HG03439 (cell line): ENCODE data around the gene TMEM229B.
"Not testable (repeated sequence)": the region's sequence is repeated elsewhere in the genome, so short reads cannot be mapped to it uniquely, and the experiment has no call there.

Experiments
- ATAC-seq: cut with Tn5 transposase; IDR thresholded peaks from one replicate; pipeline ENCODE4 v1.9.1; 2021; ENCODE audit warnings: mild to moderate bottlenecking, moderate library complexity; ENCODE audit not compliant: unreplicated experiment

TMEM229B gene

DNA sequence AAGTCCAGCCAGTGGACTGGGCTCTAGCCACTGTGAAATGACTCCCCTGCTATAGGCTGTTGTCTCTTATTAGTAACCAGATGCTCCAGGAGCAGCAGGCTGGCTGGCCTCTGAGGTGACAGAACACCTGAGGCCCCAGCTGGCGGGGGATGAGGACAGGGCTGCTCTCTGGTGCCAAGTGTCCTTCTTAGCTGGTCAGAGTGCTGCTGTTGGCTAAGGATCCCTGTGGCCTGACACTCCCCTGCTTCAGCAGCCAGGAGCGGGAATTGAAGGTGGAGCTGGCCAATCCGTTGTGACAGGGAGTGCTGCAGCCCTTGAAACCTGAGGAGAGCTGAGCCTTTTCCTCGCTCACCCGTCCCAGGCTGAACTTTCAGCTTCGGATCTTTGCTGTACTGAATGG, 30.7 kb downstream of the TMEM229B start:
- ATAC-seq: no peak

DNA sequence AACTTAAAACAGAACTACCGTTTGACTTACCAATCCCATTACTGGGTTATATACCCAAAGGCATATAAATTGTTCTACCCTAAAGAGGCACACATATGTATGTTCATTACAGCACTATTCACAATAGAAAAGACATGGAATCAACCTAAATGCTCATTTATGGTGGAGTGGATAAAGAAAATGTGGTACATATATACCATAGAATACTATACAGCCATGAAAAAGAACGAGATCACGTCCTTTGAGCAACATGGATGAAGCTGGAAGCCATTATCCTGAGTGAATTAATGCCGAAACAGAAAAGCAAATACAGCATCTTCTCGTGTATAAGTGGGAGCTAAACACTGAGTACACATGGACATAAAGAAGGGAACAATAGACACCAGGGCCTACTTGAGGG, 31.8 kb downstream of the TMEM229B start:
- no peak for ATAC-seq

DNA sequence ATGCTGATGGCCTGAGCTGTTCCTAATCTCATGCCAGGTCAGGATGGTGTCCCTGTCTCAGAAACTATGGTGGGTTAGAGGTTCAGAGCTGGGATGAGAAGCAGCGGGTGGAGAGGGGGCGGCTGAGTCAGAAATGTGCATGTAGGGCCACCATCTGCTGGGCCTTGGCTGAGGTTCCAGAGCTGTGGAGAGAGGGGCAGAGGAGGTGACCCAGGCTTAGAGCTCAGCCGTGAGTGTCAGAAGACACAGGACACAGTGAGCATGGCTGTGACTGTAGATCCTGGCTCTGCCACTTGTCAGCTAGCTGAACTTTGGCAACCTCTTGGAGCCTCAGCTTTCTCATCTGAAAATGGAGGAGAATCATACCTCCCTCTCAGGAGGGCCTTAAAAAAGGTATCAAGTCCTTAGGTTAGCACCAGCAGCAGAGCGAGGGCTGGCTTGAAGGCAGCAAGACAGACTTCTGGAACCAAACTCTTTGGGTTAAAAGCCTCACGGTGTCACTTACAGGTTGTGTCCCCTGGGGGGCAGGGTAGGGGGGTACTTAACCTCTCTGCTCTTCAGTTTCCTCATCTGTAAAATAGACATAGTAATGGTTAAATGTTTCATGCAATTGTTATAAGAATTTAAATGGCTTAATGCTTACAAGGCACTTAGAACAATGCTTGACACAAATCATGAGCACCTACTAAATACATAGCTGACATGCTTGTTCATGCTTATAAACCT, 34.8 kb downstream of the TMEM229B start:
- no peak for ATAC-seq

DNA sequence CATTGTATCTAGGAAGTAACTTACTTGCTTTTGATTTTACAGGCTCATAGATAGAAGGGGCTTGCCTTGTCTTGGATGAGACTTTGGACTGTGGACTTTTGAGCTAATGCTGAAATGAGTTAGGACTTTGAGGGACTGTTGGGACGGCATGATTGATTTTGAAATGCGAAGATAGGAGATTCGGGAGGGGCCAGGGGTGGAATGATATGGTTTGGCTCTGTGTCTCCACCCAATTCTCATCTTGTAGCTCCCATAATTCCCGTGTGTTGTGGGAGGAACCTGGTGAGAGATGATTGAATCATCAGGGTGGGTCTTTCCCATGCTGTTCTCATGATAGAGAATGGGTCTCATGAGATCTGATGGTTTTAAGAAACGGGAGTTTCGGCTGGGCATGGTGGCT, 36.9 kb downstream of the TMEM229B start:
- not testable (repeated sequence) for ATAC-seq

DNA sequence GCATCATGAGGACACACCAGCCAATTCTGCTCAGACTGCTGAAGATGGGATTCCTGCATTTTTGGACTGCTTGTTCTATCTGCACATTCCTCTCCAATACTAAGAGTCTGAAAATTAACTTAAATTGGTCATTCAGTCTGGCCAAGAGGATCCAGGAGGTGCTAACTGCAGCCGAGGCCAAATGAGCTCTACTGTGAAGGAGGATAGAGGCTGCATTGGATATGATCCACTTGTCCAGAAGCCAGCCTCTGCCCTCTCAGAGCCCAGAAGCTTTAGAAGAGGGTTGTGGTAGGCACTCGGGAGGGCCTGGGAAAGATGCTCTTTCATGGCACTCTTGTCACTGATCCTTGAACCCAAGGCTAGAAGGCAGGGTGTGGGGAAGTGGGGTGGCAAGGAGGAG, 39.4 kb downstream of the TMEM229B start:
- no peak for ATAC-seq

DNA sequence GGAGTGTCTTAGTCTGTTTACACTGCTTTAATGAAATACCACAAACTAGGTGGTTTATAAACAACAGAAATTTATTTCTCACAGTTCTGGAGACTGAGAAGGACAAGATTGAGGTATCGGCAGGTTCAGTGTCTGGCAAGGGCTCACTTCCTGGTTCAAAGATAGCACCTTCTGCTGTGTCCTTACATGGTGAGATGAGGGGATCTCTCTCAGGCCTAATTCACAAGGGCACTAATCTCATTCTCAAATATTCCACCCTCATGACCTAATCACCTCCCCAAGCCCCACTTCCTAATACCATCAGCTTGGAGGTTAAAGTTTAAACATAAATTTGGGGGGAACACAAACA, 41.5 kb downstream of the TMEM229B start:
- ATAC-seq: no peak

DNA sequence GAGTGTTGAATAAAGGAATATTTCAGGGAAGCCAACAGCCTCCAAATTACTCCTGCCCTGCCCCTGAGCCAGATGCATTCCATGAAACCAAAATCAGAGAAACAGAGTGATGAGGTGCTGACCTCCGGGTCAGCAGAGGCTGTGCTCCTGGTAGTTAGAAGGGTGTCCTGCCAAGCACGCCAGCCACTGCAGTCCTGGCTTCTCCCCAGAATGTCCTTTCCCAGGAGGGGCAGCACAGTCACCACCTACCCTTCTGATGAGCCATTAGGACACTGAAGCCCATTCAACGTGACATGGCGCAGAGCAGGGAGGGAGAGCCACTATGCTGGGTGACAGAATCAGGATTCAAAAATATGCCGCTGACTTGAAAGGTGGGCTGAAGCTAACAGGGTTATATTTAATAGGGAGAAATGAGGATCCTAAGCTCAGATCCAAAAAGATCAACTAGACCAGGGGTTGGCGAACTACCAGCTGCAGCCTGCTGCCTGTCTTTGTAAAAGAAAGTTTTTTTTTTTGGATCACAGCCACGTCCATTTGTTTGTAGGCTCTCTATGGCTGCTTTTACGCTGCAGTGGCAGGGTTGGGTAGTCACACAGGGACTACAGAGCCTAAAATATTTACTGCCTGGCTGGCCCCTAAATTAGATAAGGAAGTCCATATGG, 42.0 kb downstream of the TMEM229B start:
- no peak for ATAC-seq

DNA sequence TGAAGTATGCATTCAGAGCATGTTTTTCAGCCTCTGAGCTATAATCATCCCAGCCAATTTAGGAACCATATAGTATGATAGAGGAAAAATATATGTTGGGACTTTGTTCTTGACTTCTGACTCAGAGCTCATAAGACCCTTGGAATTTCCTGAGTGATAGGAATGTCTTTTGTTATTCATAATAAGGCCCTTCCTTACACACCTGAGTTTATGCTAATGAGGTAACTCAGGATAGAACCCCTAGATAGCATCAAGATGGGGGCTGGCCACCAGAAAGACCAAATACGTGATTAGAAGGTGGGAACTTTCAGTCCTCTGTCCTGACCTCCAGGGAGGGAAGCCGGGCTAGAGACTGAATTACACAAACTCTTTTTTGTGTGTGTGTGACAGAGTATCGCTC, 44.1 kb downstream of the TMEM229B start:
- ATAC-seq: no peak

DNA sequence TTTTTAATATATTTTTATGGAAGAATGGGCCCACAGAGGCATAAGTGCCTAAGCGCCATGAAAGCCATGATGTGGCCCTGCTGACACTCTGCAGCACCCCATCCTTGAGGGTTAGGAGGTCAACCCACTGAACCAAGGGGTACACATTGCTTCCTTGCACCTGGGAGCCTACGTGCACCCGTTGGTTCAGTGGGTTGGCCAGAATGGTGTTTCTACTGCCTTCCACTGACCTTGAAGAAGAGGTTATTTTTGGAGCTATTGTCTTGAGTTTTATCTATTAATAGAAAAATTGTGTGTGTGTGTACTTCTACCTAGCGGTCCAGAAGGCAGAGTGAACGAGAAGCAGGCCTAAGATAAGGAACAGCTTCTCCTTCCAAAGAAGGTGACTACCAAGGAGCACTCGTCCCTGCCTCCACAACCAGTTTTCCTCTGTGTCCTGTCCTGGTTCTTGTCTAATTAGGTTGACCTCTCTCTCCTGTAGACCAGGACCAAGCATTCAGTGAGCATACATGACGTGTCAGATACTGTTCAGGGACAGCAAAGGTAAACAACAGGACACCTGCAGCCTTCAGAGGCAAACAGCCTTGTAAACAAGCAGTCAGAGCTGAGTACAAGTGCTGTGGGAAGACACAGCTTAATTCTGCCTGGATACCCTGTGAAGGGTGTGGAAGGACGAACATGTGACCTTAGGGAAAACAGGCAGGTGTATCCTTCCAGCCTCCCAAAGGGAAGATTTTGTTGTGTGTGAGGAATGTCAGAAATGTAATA, 46.2 kb downstream of the TMEM229B start:
- ATAC-seq: no peak

DNA sequence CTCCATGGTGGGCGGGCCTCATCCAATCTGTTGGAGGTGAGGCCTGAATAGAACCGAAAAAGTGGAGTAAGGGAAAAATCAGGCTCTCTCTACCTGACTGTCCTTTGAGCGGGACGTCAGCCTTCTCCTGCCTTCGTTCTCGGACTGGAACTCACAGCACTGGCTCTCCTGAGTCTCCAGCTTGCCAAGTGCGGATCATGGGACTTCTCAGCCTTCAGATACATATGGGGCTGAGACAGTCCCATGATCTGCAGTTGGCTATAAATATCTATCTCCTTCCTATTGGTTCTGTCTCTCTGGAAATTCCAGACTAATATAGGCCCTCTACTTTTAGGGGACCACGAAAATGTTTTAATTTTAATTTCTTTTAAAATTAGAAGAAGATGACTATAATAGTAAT, 46.8 kb downstream of the TMEM229B start:
- no peak for ATAC-seq

DNA sequence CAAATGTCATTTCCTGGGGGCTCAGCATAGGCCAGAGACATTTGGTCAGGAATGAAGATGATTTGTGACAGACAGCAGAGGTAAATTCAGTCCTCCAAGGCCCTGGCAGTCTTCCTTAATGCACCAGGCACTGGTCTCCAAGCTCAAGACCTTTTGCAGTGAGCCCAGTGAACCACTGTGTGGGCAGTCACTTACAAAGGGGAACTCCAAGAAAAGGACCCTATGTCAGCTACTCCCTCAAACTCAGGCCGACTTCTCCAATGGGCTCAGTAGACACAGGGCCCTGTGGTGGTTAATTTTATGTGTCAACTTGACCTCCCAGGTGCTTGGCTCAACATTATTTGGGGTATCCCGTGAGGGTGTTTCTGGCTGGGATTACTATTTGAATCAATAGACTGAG, 47.3 kb downstream of the TMEM229B start:
- ATAC-seq: no peak

DNA sequence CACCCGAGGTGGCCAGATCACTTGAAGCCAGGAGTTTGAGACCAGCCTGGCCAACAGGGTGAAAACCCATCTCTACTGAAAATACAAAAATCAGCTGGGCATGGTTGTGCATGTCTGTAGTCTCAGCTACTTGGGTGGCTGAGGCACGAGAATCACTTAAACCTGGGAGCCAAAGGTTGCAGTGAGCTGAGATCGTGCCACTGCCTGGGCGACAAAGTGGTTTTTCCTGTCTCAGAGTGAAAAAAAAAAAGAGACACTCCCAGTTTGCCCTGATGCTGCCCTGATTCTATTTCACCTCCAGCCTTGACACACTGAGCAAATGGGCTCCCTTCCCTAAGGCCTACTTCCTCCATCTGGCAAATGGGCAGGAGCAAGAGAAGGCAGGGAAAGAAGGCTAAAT, 48.0 kb downstream of the TMEM229B start:
- no peak for ATAC-seq

DNA sequence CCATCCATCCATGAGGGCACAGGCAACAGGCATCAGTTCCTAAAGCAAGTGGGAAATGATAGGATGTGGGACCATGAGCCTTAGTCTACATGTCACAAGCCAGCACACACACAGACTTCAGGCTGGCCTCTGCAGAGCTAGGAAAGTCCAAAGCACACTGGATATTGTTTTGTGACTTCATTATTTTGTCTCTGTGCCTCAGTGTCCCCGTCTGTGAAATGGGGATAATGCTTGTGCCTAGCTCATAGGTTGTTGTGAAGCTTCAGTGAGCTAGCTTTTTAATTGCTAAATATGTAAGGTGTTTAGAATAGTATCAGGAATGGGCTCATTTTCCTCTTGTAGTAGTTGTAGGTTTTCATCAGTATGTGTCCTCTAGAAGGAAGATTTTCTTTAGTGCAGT, 49.6 kb downstream of the TMEM229B start:
- no peak for ATAC-seq

DNA sequence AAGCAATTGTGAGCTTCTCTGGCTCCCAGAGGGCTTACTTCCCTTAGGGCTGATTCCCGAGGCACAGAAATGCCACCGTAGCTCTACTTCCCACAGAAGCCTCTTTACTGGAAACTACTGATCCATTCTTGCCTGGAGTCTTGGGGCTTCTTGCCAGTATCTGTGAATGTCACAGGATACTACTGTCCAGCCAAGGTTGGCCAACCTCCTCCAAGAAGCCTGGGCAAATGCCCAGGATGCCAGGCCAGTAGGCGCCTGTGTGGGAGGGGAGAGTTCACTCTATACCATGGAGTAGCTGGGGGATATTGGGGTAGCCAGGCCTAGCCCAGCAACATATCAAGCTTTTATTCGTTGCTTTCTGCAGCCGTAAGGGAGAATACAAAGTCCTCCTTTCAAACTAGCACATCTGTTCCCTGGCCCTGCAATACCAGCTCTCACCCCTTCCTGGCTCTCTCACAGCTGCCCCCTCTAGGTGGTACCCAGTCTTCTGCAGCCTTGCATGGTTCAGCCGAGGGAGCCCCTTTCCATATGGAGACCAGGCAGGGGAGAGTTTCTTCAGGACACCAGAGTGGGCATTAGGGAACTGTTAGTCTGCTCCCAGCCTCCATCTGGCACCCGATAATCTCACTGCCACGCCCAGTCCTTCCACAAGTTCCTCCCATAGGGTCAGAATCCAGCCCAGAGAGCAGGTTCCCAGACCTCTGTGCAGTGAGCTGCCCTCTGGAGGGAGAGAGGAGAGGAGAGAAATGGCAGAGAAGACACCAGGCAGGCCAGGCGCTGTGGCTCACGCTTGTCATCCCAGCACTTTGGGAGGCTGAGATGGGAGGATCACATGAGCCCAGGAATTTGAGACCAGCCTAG, 52.3 kb downstream of the TMEM229B start:
- ATAC-seq: no peak

DNA sequence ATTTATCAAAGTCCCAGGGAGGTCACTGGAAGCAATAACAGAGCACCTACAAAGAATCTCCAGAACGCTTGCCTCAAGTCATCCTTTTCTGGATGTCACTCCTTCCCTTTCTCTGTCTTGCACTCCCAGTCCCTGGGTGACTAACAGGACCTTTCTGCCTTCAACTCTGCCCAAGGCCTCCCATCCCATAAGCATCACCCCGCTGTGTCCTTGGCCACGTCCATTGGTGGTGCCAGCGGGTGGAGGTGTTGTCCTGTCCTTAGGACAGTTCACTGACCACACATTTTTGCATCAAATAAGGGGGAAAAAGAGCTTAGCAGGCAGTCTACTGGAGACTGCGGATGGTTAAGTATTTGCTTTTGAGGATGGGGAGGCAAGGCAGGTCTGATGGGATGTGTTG, 52.9 kb downstream of the TMEM229B start:
- ATAC-seq: no peak

DNA sequence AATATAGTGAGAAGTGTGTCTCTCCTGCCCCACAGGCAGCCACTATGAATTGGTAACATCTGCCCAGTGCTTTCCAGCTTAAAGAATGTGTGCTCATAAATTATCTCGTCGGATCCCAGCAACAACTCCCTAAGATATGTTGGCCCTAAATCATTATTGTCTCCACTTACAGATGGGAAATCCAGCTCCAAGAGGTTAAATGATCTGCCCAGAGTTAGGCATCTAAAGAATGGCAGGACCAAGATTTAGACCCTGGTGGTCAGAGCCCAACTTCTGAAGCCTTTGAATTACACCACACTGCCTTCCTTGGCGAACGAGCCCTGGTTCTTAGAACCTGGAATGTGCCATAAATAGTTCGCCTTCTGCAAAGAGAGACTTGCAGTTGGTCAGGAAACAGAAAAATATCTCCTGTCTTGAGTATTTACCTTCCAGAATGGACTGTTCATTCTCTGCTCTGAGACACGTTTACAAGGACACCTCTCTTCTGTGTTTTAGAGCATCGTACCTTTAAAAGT, 56.4 kb downstream of the TMEM229B start:
- no peak for ATAC-seq

DNA sequence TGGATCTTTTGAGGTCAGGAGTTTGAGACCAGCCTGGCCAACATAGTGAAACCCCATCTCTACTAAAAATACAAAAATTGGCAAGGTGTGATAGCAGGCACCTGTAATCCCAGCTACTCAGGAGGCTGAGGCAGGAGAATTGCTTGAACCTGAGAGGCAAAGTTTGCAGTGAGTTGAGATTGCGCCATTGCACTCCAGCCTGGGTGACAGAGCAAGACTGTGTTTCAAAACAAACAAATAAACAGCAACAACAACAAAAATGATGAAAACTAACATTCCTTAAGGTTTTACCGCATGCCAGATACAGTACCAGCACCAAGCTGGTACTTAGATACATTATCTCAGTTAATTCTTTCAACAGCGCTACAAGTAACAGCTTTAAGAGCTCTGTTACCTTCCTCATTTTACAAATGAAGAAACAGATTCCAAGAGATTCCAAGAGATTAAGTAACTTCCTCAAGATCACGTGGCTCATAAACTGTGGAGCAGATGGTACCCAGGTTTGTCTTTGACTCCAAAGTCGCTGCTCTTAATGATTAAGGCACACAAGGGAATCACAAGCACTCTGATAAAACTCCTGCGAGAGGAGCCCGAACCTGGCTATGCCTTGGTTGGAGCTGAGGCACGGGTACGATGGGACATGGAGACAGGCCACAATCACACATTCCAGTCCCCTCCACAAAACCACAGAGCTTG, 58.9 kb downstream of the TMEM229B start:
- no peak for ATAC-seq

DNA sequence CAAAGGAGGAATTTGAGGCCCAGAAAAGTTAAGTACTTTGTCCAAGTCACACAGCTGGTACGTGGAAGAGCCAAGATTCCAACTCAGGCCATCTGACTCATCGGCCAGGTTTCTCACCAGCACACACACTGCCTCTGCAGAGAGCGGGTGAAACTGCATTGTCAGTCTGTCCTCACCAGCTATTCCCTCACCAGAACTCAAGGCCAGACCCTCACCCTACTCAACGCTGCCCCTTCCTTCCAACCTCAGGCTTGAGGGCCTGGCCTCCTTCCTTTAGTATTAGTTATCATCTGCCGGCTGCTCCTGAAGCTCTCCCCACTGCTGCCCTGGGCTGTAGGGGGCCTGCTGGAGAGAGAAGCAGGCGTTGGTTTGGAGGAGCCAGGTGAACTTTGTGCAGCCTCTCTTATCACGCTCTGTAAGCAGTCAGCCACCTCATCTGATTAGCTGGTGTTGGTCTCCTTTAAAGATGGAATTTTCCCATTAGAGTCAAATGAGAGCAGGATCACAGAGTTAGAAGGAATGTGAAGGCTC, 60.0 kb downstream of the TMEM229B start:
- no peak for ATAC-seq

DNA sequence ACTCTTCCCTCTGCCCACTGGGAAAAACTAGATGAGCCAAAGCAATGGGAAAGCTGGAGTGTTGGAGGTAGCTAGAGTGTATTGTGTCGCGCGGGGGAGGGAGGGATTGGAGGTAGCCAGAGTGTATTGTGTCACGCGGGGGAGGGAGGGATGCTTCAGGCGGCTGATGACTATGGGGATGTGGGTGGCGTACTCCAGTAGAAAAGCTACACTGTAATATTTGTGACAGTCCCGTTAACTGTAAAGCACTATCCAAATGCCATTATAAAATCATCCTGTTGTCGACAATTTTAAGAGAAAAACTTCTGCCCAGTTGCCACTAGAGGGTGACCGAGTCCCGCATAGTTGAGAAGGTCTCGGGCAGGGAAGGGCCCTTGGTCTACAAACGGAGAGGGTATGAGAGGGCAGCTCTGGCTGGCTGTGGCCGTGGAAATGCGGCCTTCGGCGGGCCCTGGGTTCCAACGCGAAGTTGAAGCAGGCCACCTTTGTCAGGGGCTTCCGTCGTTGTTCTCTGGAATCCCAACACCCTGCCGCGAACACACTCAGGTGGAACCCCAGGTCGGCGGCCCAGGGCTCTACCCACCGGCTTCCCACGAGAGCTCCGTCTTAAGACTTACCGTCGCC, 61.4 kb downstream of the TMEM229B start:
- no peak for ATAC-seq

DNA sequence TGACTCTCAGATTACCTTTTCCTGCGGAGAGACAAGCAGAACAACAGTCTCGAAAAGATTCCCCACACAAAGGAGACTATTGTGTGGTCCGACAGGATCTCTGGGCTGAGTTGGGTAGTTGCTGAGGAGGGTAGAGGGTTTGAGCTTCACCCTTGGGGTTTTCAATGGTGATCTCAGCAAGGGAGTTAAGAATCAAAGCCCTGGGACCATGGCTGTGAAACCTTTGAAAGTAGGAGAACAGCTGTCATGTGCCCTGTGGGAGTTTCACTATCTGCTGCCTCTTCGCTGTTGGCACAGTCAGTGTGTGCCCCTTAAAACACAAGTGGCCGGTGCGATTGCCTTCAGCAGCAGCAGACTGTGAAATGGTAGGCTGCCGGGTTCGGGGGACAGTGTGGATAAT, 62.4 kb downstream of the TMEM229B start:
- no peak for ATAC-seq
